Activated naive CD4-positive, alpha-beta T cell treated with anti-CD3 and anti-CD28 coated beads, Interleukin-2, amount 10 ng/mL, durations not matched to agents 7 days and 5 days (primary cell): Measurements from ENCODE around the gene ZNF283.
A peak's percentile ranks its signal among the peaks of the same experiment; 100 is the strongest.
"Not testable (repeated sequence)": the region's sequence is repeated elsewhere in the genome, so short reads cannot be mapped to it uniquely, and the experiment has no call there.

ENCODE experiments used
- CTCF ChIA-PET: fragments of 350-600 bp; sonication (Branson Sonifier 250); formaldehyde crosslinking; loops from one replicate; lab custom pipeline; 2021; ENCODE audit warnings: antibody characterized with exemption; lab: Charles Lee
- DNase-seq: peaks from one replicate; pipeline ENCODE4 v3.0.0-alpha.2; 2020
- H3K27ac Mint-ChIP-seq: one replicate; pipeline ENCODE4 v1.8.0; 2021; ENCODE audit warnings: mild to moderate bottlenecking, moderate library complexity, mixed read lengths
- H3K27me3 Mint-ChIP-seq: one replicate; pipeline ENCODE4 v1.8.0; 2021; ENCODE audit warnings: mild to moderate bottlenecking, mixed read lengths
- H3K36me3 Mint-ChIP-seq: one replicate; pipeline ENCODE4 v1.8.0; 2021; ENCODE audit warnings: mixed read lengths
- H3K4me1 Mint-ChIP-seq: one replicate; pipeline ENCODE4 v1.8.0; 2021; ENCODE audit warnings: mixed read lengths
- H3K4me3 Mint-ChIP-seq: one replicate; pipeline ENCODE4 v1.8.0; 2021; ENCODE audit warnings: mild to moderate bottlenecking, moderate library complexity, mixed read lengths
- H3K9me3 Mint-ChIP-seq: one replicate; pipeline ENCODE4 v1.8.0; 2021; ENCODE audit warnings: mixed read lengths

The ZNF283 gene

DNA sequence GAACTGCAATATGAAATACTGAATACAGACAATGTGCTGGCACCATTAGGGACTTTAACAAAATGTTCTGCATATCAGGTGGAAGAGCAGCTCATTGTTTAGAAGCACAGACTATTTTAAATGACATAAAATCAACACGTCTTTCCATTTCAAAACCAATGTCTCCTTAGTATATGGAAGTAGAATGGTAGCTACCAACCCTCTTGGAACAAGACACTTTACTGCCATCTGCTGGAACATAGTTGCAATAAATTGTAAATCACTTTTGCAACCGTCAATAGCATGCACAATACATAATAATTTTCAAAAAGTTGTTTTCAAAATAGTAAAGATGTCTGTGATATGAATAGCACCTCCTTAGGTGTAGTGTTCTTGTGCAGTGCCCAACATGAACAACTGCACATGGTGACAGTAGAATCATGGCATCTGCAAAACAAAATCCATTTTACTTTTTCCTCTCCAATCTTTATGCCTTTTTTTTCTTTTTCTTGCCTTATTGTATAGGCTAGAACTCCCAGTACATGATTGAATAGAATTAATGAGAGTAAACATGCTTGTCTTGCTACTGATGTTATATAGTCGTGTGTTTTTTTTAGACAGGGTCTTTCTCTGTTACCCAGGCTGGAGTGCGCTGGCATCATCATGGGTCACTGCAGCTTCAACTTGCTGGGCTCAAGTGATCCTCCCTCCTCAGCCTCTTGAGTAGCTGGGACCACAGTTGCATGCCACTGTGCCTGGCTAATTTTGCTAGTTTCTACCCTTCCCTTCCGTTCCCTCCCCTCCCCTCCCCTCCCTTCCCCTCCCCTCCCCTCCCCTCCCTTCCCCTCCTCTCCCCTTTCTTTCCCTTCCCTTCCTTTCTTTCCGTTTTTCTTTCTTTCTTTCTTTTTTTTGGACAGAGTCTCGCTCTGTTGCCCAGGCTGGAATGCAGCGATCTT, 17.1 kb upstream of the ZNF283 start:
- Mint-ChIP-seq H3K27me3 (peaks cover 26% of the 10 kb centered on the region), H3K27ac (no peak overlapping the region), H3K36me3 (no peaks in the 10 kb centered on the region), H3K4me3 (no peak overlapping the region), H3K9me3 (no peaks in the 10 kb centered on the region), H3K4me1 (no peaks in the 10 kb centered on the region)
- DNase-seq = no peak
- CTCF ChIA-PET = interaction anchor here (0.7 to 1.7 kb wide), 19 partner anchors 11 to 403 kb away, joined by 3 to 6 read pairs (median 4); partner anchors contain the start of genes PLAUR and ZNF227

DNA sequence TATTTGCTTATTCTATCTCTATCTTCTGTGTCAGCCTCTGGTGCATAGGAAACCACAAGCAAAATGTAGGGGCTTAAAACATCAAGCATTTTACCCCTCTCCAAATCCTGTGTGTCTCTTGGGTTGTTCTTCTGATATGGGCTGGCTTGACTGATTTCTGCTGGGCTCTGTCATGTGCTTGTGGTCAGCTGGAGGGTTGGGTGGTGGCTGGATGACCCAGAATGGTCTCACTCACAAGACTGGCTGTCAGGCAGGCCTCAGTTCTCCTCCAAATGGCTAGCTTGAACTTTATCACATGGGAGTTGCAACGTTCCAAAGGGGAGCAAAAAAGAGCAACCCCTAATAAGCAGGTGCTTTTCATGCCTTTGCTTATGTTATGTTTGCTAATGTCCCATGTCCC, 15.3 kb upstream of the ZNF283 start:
- no peak overlapping the region for H3K4me3 Mint-ChIP-seq
- H3K27ac Mint-ChIP-seq = no peak overlapping the region
- DNase-seq = no peak
- no peaks in the 10 kb centered on the region for H3K4me1 Mint-ChIP-seq
- H3K36me3 Mint-ChIP-seq = no peaks in the 10 kb centered on the region
- CTCF ChIA-PET = interaction anchor here (0.7 to 1.9 kb wide), 3 partner anchors 66 to 365 kb away, joined by 3 to 4 read pairs (median 4); no protein-coding TSS in a partner anchor
- no peaks in the 10 kb centered on the region for H3K9me3 Mint-ChIP-seq
- peaks cover 18% of the 10 kb centered on the region for H3K27me3 Mint-ChIP-seq

DNA sequence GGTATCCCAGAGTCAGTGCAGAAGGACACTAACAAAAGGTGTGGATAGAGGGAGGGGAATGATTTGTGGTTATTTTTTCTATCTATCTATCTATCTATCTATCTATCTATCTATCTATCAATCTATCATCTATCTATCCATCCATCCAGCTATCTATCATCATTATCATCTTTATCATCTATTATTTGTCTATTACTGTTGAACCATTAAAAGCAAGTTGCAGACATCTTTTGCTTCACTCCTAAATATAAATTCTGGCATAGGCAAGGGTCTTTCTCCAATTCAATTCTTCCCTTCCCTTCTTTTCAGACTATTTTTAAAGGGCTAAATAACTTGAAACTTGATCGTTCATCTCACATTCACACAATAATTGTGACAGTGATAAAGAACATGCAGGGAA, 14.9 kb upstream of the ZNF283 start:
- Mint-ChIP-seq H3K27ac (no peak overlapping the region), H3K4me1 (no peaks in the 10 kb centered on the region), H3K9me3 (no peaks in the 10 kb centered on the region), H3K27me3 (peaks cover 15% of the 10 kb centered on the region), H3K4me3 (no peak overlapping the region), H3K36me3 (no peaks in the 10 kb centered on the region)
- CTCF ChIA-PET = interaction anchor here (1.9 kb wide), 1 partner anchor 66 kb away, joined by 4 read pairs; no protein-coding TSS in a partner anchor
- no peak for DNase-seq

DNA sequence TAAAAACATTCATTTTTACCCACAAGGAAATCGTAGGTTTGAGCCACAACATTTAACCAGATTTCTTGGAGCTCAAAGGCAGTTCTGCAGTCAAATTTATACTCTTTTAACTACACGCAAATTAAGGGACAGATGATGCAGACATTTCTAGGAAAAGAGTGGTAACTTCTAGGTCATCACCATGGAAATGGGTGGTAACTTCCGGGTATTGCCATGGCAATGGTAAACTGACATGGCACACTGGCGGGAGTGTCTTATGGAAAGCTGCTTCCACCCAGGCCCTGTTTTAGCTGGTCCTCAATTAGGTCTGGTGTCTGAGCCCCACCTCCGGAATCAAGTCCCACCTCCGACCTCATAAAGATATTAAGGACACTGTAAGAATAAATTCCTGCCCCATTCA, 14.4 kb upstream of the ZNF283 start:
- CTCF ChIA-PET = interaction anchor here (1.9 kb wide), 1 partner anchor 66 kb away, joined by 4 read pairs; no protein-coding TSS in a partner anchor
- Mint-ChIP-seq H3K4me3 (no peak overlapping the region), H3K36me3 (no peaks in the 10 kb centered on the region), H3K9me3 (no peaks in the 10 kb centered on the region), H3K27ac (no peak overlapping the region), H3K27me3 (peaks cover 11% of the 10 kb centered on the region), H3K4me1 (no peaks in the 10 kb centered on the region)
- no peak for DNase-seq

DNA sequence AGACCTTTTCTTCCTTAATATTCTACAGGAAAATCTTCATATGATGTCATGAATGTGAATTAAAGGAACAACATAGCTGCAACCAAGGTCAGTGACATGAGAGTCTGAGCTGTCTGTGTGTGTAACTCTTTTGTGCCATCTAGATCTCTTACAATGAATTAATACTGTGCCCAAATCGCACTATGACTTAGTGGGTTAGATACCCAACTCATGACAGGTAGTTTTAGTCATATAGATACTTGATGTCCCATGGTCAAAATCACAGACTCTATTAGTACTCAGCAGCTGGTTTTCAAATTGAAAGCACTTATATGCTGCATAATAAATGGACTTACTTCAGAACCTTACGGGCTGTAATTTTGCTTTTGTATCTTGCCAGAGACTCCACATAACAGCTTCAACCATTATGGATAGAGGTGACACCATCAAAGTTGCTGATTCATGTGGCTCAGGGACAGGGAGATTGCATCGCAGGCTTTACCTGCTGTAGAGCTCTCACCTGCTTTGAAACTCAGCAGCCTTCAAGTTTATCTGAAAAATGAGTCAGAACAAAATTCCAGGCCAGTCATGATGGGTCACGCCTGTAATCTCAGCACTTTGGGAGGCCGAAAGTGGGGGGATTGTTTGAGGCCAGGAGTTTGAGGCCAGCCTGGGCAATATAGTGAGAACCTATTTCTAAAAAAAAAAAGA, 12.3 kb upstream of the ZNF283 start:
- Mint-ChIP-seq H3K27ac (no peak overlapping the region), H3K36me3 (no peaks in the 10 kb centered on the region), H3K9me3 (peaks cover 6% of the 10 kb centered on the region), H3K4me3 (no peak overlapping the region), H3K4me1 (peaks cover under 1% of the 10 kb centered on the region), H3K27me3 (peaks cover 21% of the 10 kb centered on the region)
- no peak for DNase-seq
- CTCF ChIA-PET = no interaction called here

DNA sequence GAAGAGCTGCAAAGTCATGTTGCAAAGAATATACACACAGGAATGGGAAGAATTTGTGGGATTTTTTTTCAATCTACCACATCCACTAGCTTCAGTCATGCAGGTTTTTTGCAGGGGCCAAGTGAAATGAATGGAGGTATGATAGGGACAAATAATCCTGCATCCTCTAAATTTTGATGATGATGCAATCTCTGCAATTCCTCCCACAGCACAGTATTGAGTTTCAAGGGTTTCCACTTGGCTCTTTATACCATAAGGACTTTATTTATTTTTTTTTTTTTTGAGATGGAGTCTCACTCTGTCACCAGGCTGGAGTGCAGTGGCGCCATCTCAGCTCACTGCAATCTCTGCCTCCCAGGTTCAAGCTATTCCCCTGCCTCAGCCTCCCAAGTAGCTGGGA, 9.7 kb upstream of the ZNF283 start:
- Mint-ChIP-seq H3K9me3 (peaks cover 17% of the 10 kb centered on the region), H3K4me1 (peaks cover 10% of the 10 kb centered on the region), H3K27me3 (peaks cover 31% of the 10 kb centered on the region)
- CTCF ChIA-PET, H3K27ac Mint-ChIP-seq, H3K4me3 Mint-ChIP-seq, H3K36me3 Mint-ChIP-seq, DNase-seq: not testable (repeated sequence)

DNA sequence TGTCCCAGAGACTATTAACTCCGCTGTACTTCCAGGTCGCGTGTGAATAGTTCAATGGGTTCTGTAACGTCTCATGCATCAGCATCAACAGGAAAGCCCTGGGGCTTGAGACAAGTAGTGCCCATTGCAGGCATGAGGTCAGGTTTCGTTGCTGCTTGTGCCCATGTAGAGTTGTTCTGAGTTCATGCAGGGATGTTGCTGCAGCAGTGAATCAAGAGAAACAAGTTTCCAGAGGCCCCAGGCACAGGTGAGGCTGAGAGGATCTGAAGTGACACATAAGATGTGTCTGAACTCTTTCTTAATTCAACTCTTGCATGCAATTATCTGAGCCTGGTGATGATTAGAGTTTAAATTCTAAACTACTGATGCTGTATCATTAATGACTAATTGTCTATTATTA, 8.6 kb upstream of the ZNF283 start:
- Mint-ChIP-seq H3K9me3 (peaks cover 17% of the 10 kb centered on the region), H3K4me1 (peaks cover 10% of the 10 kb centered on the region), H3K27ac (no peak overlapping the region), H3K36me3 (no peaks in the 10 kb centered on the region), H3K27me3 (peaks cover 31% of the 10 kb centered on the region), H3K4me3 (no peak overlapping the region)
- no peak for DNase-seq
- CTCF ChIA-PET = no interaction called here

DNA sequence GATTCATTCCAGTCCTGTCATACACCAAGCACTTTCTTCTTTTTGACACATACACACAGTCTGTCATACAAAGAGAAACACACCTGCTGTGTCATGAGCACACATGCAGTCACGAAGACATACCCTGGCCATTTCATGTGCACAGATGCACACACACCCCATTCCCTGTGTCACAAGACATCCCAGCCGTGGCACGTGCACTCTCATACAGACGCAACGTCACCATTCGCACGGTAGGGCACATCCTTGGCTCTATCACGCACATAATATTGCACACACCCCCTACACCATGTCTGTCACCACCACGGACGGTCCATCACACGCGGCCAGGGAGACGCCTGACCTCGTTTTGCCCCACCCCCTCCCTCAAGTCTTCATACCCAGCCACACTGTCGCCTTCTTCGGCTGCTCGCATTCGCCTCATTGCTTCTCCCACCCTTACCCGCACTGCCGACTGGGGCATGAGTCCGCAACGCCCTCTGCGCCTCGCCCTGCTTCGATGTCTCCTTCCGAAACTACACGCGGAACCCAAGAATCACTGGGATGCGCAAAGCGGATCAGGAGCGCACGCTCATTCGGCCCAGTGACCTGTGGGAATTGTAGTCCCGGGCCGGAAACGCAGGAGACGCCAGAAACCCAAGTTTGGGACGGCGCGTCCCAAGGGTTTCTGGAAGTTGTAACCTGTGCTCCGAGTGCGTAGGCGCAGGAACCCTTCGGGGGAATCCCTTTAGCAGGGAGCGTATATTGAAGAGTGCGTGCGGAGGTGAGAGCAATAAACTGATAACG, 6.8 kb upstream of the ZNF283 start:
- H3K9me3 Mint-ChIP-seq = peaks cover 24% of the 10 kb centered on the region
- DNase-seq = peak; percentile 32
- no peak overlapping the region for H3K27ac Mint-ChIP-seq
- H3K4me1 Mint-ChIP-seq = peaks cover 10% of the 10 kb centered on the region
- CTCF ChIA-PET = interaction anchor here (1.3 kb wide), 1 partner anchor 11 kb away, joined by 4 read pairs; no protein-coding TSS in a partner anchor
- H3K27me3 Mint-ChIP-seq = peaks cover 35% of the 10 kb centered on the region
- no peaks in the 10 kb centered on the region for H3K36me3 Mint-ChIP-seq
- H3K4me3 Mint-ChIP-seq = peak overlapping the region; percentile 71

DNA sequence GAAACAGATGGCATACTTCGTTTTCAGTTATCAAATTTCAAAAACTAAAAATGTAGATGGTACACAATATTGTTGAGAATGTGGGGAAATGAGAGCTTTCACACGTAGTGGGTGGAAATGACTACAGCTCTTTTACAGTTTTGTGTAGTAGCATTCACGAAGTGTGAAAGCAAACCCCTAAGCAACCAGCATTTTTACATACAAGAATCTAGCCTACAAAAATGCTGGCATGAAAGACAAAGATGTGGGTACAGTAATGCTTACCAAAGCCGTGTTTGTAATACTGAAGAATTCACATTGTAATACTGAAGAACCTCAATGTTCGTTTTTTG, 6.3 kb upstream of the ZNF283 start:
- DNase-seq = no peak
- Mint-ChIP-seq H3K36me3 (no peaks in the 10 kb centered on the region), H3K9me3 (peaks cover 27% of the 10 kb centered on the region), H3K4me1 (peaks cover 12% of the 10 kb centered on the region), H3K4me3 (no peak overlapping the region), H3K27ac (no peak overlapping the region), H3K27me3 (peaks cover 35% of the 10 kb centered on the region)
- CTCF ChIA-PET = interaction anchor here (1.3 kb wide), 1 partner anchor 11 kb away, joined by 4 read pairs; no protein-coding TSS in a partner anchor

DNA sequence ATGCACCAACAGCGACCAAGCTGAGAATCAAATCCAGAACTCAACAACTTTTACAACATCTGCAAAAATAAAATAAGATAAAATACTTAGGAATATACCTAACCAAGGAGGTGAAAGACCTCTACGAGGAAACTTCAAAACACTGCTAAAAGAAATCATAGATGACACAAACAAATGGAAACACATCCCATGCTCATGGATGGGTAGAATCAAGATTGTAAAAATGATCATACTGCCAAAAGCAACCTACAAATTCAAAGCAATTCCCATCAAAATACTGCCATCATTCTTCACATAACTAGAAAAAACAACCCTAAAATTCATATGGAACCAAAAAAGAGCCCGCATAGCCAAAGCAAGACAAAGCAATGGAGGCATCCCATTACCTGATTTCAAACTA, 3.3 kb upstream of the ZNF283 start:
- H3K27me3 Mint-ChIP-seq = peaks cover 43% of the 10 kb centered on the region
- CTCF ChIA-PET = not testable (repeated sequence)

DNA sequence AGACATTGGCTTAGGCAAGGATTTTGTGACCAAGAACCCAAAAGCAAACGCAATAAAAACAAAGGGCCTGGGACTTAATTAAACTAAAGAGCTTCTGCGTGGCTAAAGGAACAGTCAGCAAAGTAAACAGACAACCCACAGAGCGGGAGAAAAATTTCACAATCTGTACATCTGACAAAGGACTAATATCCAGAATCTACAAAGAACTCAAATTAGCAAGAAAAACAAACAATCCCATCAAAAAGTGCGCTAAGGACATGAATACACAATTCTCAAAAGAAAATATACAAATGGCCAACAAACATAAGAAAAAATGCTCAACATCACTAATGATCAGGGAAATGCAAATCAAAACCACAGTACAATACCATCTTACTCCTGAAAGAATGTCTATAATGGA, 2.5 kb upstream of the ZNF283 start:
- CTCF ChIA-PET, H3K27ac Mint-ChIP-seq, DNase-seq, H3K4me3 Mint-ChIP-seq: not testable (repeated sequence)
- H3K9me3 Mint-ChIP-seq = peaks cover 30% of the 10 kb centered on the region
- H3K27me3 Mint-ChIP-seq = peaks cover 37% of the 10 kb centered on the region
- peaks cover 33% of the 10 kb centered on the region for H3K4me1 Mint-ChIP-seq
- peaks cover 21% of the 10 kb centered on the region for H3K36me3 Mint-ChIP-seq

More for the DNA sequence above, 3.3 kb upstream of the ZNF283 start:
- Mint-ChIP-seq H3K36me3 (peaks cover 16% of the 10 kb centered on the region), H3K9me3 (peaks cover 30% of the 10 kb centered on the region), H3K4me1 (peaks cover 33% of the 10 kb centered on the region)
- not testable (repeated sequence) for DNase-seq, H3K27ac Mint-ChIP-seq, H3K4me3 Mint-ChIP-seq

DNA sequence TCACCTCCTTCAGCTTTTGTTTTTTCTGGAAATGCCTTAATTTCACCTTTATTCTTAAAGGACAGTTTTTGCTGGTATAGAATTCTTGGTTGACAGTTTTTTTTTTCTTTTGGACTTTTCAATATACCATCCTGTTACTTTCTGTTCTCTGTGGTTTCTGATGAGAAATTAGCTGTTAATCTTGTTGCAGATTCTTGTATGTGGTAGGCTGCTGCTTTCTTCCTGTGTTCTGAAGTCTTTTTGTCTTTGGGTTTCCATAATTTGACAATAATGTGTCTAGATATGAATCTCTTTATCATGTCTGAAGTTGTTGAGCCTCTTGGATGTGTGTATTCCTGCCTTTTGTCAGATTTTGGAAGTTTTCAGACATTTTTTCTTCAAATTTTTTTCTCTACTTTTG, 12.0 kb downstream of the ZNF283 start:
- CTCF ChIA-PET = no interaction called here
- H3K27ac Mint-ChIP-seq = no peak overlapping the region
- no peaks in the 10 kb centered on the region for H3K4me1 Mint-ChIP-seq
- no peaks in the 10 kb centered on the region for H3K27me3 Mint-ChIP-seq
- H3K36me3 Mint-ChIP-seq = peaks cover 64% of the 10 kb centered on the region
- no peak for DNase-seq
- H3K9me3 Mint-ChIP-seq = peaks cover 55% of the 10 kb centered on the region
- no peak overlapping the region for H3K4me3 Mint-ChIP-seq

DNA sequence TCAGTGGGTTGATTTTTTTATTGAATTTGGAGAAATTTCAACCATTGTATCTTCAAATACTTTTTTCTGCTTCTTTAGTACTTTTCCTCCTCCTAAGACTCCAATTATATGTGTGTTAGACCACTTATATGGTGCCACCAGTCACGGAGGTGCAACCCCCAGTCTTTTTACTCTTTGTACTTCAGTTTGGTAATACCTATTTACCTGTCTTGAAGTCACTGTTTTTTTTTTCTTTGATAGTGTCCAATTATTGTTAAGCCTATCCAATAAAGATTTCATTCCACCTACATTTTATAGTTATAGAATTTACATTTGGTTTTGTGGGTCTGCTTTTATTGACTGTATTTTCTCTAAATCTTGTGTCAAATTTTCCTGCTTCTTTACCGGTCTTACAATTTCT, 14.9 kb downstream of the ZNF283 start:
- peaks cover 56% of the 10 kb centered on the region for H3K9me3 Mint-ChIP-seq
- H3K36me3 Mint-ChIP-seq = peaks cover 51% of the 10 kb centered on the region
- CTCF ChIA-PET = no interaction called here

DNA sequence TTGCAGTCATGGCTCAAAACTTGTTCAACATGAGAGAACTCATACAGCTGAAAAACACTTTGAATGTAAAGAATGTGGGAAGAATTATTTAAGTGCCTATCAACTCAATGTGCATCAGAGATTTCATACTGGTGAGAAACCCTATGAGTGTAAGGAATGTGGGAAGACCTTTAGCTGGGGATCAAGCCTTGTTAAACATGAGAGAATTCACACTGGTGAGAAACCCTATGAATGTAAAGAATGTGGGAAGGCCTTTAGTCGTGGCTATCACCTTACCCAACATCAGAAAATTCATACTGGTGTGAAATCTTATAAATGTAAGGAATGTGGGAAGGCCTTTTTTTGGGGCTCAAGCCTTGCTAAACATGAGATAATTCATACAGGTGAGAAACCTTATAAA, 20.1 kb downstream of the ZNF283 start:
- Mint-ChIP-seq H3K4me1 (no peaks in the 10 kb centered on the region), H3K4me3 (no peak overlapping the region), H3K9me3 (peaks cover 62% of the 10 kb centered on the region), H3K27me3 (no peaks in the 10 kb centered on the region), H3K36me3 (peaks cover 23% of the 10 kb centered on the region), H3K27ac (no peak overlapping the region)
- no peak for DNase-seq
- CTCF ChIA-PET = no interaction called here

More for the DNA sequence above, 14.9 kb downstream of the ZNF283 start:
- Mint-ChIP-seq H3K27me3 (no peaks in the 10 kb centered on the region), H3K27ac (no peak overlapping the region), H3K4me1 (no peaks in the 10 kb centered on the region), H3K4me3 (no peak overlapping the region)
- DNase-seq = no peak
